HL-60 (cell line): ENCODE measurements around the gene LRRC32.

Experiments
- GABPA ChIP-seq: IDR thresholded peaks from 2 replicates; pipeline ENCODE4 v1.6.1; 2012; ENCODE audit warnings: low read depth
- POLR2AphosphoS5 ChIP-seq: IDR thresholded peaks from 2 replicates; pipeline ENCODE4 v1.6.1; 2012; ENCODE audit warnings: low read depth
- SPI1 ChIP-seq: IDR thresholded peaks from 2 replicates; pipeline ENCODE4 v1.6.1; 2012; ENCODE audit warnings: low read depth, mild to moderate bottlenecking, borderline replicate concordance
- TF ChIP-seq, protein P1 (sequence below): IDR thresholded peaks from one replicate; pipeline ENCODE4 v1.5.1; 2011; ENCODE audit warnings: low read length, control low read depth, inconsistent platforms; ENCODE audit not compliant: insufficient read depth
- TF ChIP-seq, protein P2 (sequence below): IDR thresholded peaks from 2 replicates; pipeline ENCODE4 v1.6.1; 2012; ENCODE audit warnings: low read depth; ENCODE audit not compliant: insufficient replicate concordance

DNA sequence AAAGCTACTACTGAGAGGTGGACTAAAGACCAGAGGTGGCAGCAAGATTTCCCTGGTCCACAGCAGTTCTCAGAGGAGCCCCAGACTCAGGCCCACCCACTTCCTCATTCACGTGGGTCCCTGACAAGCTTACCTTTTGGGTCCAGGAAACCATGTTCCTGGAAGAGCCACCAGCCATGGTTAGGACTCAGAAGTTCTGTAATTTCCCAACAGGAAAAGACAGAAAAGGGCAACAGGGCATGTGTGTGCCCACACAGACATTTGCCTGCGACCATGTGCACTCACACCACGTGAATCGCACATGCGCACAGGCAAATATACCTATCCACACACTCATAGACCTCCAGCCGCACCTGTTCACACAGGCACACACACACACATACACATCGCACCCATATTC, 42.9 kb downstream of the LRRC32 start:
- TF ChIP-seq, protein P1, sequence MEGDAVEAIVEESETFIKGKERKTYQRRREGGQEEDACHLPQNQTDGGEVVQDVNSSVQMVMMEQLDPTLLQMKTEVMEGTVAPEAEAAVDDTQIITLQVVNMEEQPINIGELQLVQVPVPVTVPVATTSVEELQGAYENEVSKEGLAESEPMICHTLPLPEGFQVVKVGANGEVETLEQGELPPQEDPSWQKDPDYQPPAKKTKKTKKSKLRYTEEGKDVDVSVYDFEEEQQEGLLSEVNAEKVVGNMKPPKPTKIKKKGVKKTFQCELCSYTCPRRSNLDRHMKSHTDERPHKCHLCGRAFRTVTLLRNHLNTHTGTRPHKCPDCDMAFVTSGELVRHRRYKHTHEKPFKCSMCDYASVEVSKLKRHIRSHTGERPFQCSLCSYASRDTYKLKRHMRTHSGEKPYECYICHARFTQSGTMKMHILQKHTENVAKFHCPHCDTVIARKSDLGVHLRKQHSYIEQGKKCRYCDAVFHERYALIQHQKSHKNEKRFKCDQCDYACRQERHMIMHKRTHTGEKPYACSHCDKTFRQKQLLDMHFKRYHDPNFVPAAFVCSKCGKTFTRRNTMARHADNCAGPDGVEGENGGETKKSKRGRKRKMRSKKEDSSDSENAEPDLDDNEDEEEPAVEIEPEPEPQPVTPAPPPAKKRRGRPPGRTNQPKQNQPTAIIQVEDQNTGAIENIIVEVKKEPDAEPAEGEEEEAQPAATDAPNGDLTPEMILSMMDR, result no peak
- TF ChIP-seq GABPA (no peak), POLR2AphosphoS5 (no peak), SPI1 (peak; percentile 55)
- TF ChIP-seq, protein P2, sequence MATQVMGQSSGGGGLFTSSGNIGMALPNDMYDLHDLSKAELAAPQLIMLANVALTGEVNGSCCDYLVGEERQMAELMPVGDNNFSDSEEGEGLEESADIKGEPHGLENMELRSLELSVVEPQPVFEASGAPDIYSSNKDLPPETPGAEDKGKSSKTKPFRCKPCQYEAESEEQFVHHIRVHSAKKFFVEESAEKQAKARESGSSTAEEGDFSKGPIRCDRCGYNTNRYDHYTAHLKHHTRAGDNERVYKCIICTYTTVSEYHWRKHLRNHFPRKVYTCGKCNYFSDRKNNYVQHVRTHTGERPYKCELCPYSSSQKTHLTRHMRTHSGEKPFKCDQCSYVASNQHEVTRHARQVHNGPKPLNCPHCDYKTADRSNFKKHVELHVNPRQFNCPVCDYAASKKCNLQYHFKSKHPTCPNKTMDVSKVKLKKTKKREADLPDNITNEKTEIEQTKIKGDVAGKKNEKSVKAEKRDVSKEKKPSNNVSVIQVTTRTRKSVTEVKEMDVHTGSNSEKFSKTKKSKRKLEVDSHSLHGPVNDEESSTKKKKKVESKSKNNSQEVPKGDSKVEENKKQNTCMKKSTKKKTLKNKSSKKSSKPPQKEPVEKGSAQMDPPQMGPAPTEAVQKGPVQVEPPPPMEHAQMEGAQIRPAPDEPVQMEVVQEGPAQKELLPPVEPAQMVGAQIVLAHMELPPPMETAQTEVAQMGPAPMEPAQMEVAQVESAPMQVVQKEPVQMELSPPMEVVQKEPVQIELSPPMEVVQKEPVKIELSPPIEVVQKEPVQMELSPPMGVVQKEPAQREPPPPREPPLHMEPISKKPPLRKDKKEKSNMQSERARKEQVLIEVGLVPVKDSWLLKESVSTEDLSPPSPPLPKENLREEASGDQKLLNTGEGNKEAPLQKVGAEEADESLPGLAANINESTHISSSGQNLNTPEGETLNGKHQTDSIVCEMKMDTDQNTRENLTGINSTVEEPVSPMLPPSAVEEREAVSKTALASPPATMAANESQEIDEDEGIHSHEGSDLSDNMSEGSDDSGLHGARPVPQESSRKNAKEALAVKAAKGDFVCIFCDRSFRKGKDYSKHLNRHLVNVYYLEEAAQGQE, result no peak
